Neutrophil (primary cell): ENCODE results near the gene PITPNC1.

Experiments used
- H3K27ac ChIP-seq: fragments of 200-600 bp; sonication (generic); 2 replicates; pipeline ENCODE4 v1.5.1; 2016; ENCODE audit warnings: mild to moderate bottlenecking, moderate library complexity
- H3K27me3 ChIP-seq: fragments of 200-600 bp; sonication (generic); 2 replicates; pipeline ENCODE4 v1.6.0; 2016; ENCODE audit warnings: mild to moderate bottlenecking
- H3K36me3 ChIP-seq: fragments of 200-600 bp; sonication (generic); 2 replicates; pipeline ENCODE4 v1.5.1; 2017
- H3K4me1 ChIP-seq, 2 experiments: fragments of 200-600 bp in 1 of 2; sonication (generic) in 1 of 2; 1 replicate in 1 of 2; 2 replicates in 1 of 2; pipeline versions ENCODE4 v1.5.1 to v1.6.1; 2013 to 2016; ENCODE audit warnings: low read depth in 1 of 2, low read length in 1 of 2, mild to moderate bottlenecking in 1 of 2, moderate library complexity in 1 of 2; ENCODE audit not compliant: control insufficient read depth in 1 of 2, insufficient read depth in 1 of 2
- H3K4me3 ChIP-seq, 2 experiments: fragments of 200-600 bp in 1 of 2; sonication (generic) in 1 of 2; 1 replicate in 1 of 2; 2 replicates in 1 of 2; pipeline ENCODE4 v1.5.1; 2013 to 2016; ENCODE audit warnings: low read depth in 1 of 2, low read length in 1 of 2, mild to moderate bottlenecking in 1 of 2, moderate library complexity in 1 of 2
- H3K9me3 ChIP-seq: fragments of 200-600 bp; sonication (generic); 2 replicates; pipeline ENCODE4 v1.5.1; 2016
- CTCF ChIP-seq: fragments of 200-600 bp; sonication (generic); IDR thresholded peaks from 2 replicates; pipeline ENCODE4 v1.5.1; 2016; ENCODE audit warnings: antibody characterized with exemption

PITPNC1 gene

GRCh38 chr17:67390006-67390645 lies 13.0 kb downstream of the PITPNC1 start:
- H3K9me3 ChIP-seq = no peaks in the 10 kb centered on the region
- H3K4me1 ChIP-seq = no peaks in the 10 kb centered on the region
- no peaks in the 10 kb centered on the region for H3K27me3 ChIP-seq
- H3K4me3 ChIP-seq = no peak overlapping the region
- no peak overlapping the region for H3K27ac ChIP-seq
- no peak for TF ChIP-seq CTCF
- no peaks in the 10 kb centered on the region for H3K36me3 ChIP-seq

- no peak overlapping the region for H3K4me3 ChIP-seq
- H3K4me1 ChIP-seq = no peaks in the 10 kb centered on the region
- H3K36me3 ChIP-seq = no peaks in the 10 kb centered on the region
- no peak for TF ChIP-seq CTCF
- no peak overlapping the region for H3K27ac ChIP-seq
- H3K27me3 ChIP-seq = no peaks in the 10 kb centered on the region
- H3K9me3 ChIP-seq = no peaks in the 10 kb centered on the region
Observed at GRCh38 chr17:67390646-67391361, 13.7 kb downstream of the PITPNC1 start.

GRCh38 chr17:67392111-67392510 lies 15.0 kb downstream of the PITPNC1 start:
- TF ChIP-seq CTCF = no peak
- Histone ChIP-seq H3K4me3 (no peak overlapping the region), H3K36me3 (no peaks in the 10 kb centered on the region), H3K9me3 (no peaks in the 10 kb centered on the region), H3K27me3 (no peaks in the 10 kb centered on the region), H3K4me1 (no peaks in the 10 kb centered on the region), H3K27ac (no peak overlapping the region)

- H3K36me3 ChIP-seq = no peaks in the 10 kb centered on the region
- H3K9me3 ChIP-seq = no peaks in the 10 kb centered on the region
- H3K27me3 ChIP-seq = no peaks in the 10 kb centered on the region
- H3K4me1 ChIP-seq = no peaks in the 10 kb centered on the region
- no peak overlapping the region for H3K4me3 ChIP-seq
- TF ChIP-seq CTCF = no peak
- H3K27ac ChIP-seq = no peak overlapping the region
Observed at GRCh38 chr17:67393809-67394397, 16.8 kb downstream of the PITPNC1 start.

- H3K27me3 ChIP-seq = no peaks in the 10 kb centered on the region
- no peak overlapping the region for H3K27ac ChIP-seq
- no peaks in the 10 kb centered on the region for H3K9me3 ChIP-seq
- no peaks in the 10 kb centered on the region for H3K36me3 ChIP-seq
- H3K4me1 ChIP-seq = peaks cover 26 to 29% of the 10 kb centered on the region in 2 experiments
- no peak overlapping the region for H3K4me3 ChIP-seq
- no peak for TF ChIP-seq CTCF
Observed at GRCh38 chr17:67399676-67400075, 22.6 kb downstream of the PITPNC1 start.
